ENCODE data around the gene NAA35. TPM values are rescaled to one million over a fixed set of nuclear protein-coding genes. Genes with fewer than 3 reads are reported as not detected.

The NAA35 gene
- total RNA-seq, 2 donors from 2014 or later, result 16.7 to 26.2 TPM

- WGBS, result 86% methylated on average over 1 of the region's 1 CpG
These were observed 79.8 kb downstream of the NAA35 start for GRCh38 chr9:86020731-86021130.

GRCh38 chr9:86021166-86021565 is 80.2 kb downstream of the NAA35 start:
- WGBS, result 54% methylated on average over 6 of the region's 6 CpGs
- intact Hi-C loops (cut with DNase I), result no loop called here
- H3K9me3 ChIP-seq, result no peaks in the 10 kb centered on the region
- H3K4me1 ChIP-seq (replicated peaks), result no peaks in the 10 kb centered on the region
- no peak overlapping the region for H3K4me3 ChIP-seq
- H3K27me3 ChIP-seq (replicated peaks; ENCODE audit: insufficient read depth), result no peaks in the 10 kb centered on the region
- no peaks in the 10 kb centered on the region for H3K36me3 ChIP-seq
- TF ChIP-seq POLR2AphosphoS5 (IDR thresholded peaks at IDR 0.05), result no peak
- TF ChIP-seq CTCF (IDR thresholded peaks at IDR 0.05), result no peak
- TF ChIP-seq POLR2A (IDR thresholded peaks at IDR 0.05), result no peak
- DNase-seq (ENCODE audit: low spot score), result no peak
- H3K27ac ChIP-seq, result peak overlapping the region in 1 of 2 donors; percentile 54

More at GRCh38 chr9:86020731-86021130, 79.8 kb downstream of the NAA35 start:
- no peak for DNase-seq (ENCODE audit: low spot score)
- H3K4me1 ChIP-seq (replicated peaks), result no peaks in the 10 kb centered on the region
- H3K9me3 ChIP-seq, result no peaks in the 10 kb centered on the region
- no peaks in the 10 kb centered on the region for H3K27me3 ChIP-seq (replicated peaks; ENCODE audit: insufficient read depth)
- H3K36me3 ChIP-seq, result no peaks in the 10 kb centered on the region
- no peak overlapping the region for H3K4me3 ChIP-seq
- no peak for TF ChIP-seq POLR2A (IDR thresholded peaks at IDR 0.05)
- no peak for TF ChIP-seq POLR2AphosphoS5 (IDR thresholded peaks at IDR 0.05)
- TF ChIP-seq CTCF (IDR thresholded peaks at IDR 0.05), result no peak
- H3K27ac ChIP-seq, result peak overlapping the region in 1 of 2 donors; percentile 54
- intact Hi-C loops (cut with DNase I), result no loop called here

GRCh38 chr9:86022687-86023266 is 81.8 kb downstream of the NAA35 start:
- Histone ChIP-seq H3K4me3 (no peak overlapping the region), H3K27me3 (replicated peaks; ENCODE audit: insufficient read depth) (no peaks in the 10 kb centered on the region), H3K27ac (peak overlapping the region; percentile 17 to 55), H3K36me3 (peaks cover 1 to 3% of the 10 kb centered on the region in 2 donors), H3K9me3 (no peaks in the 10 kb centered on the region), H3K4me1 (replicated peaks) (no peaks in the 10 kb centered on the region)
- intact Hi-C loops (cut with DNase I), result no loop called here
- TF ChIP-seq POLR2AphosphoS5 (IDR thresholded peaks at IDR 0.05), result no peak
- no peak for TF ChIP-seq POLR2A (IDR thresholded peaks at IDR 0.05)
- TF ChIP-seq CTCF (IDR thresholded peaks at IDR 0.05), result no peak
- 49% methylated on average over 3 of the region's 3 CpGs for WGBS
- DNase-seq (ENCODE audit: low spot score), result no peak

GRCh38 chr9:86027767-86028166 is 86.8 kb downstream of the NAA35 start:
- peaks cover 3 to 5% of the 10 kb centered on the region in 2 donors for H3K36me3 ChIP-seq
- TF ChIP-seq POLR2AphosphoS5 (IDR thresholded peaks at IDR 0.05) (no peak), CTCF (IDR thresholded peaks at IDR 0.05) (no peak), POLR2A (IDR thresholded peaks at IDR 0.05) (no peak)
- no peak overlapping the region for H3K27ac ChIP-seq
- no peak overlapping the region for H3K4me3 ChIP-seq
- no peaks in the 10 kb centered on the region for H3K27me3 ChIP-seq (replicated peaks; ENCODE audit: insufficient read depth)
- H3K4me1 ChIP-seq (replicated peaks), result no peaks in the 10 kb centered on the region
- over 99% methylated on average over 4 of the region's 4 CpGs for WGBS
- DNase-seq (ENCODE audit: low spot score), result no peak
- H3K9me3 ChIP-seq, result no peaks in the 10 kb centered on the region
- intact Hi-C loops (cut with DNase I), result no loop called here
